K562 (cell line): ENCODE data around the gene HEXIM2. TPM values are rescaled to one million over a fixed set of nuclear protein-coding genes. Genes with fewer than 3 reads are reported as not detected.

Experiments used
- AFF1 ChIP-seq, 2 experiments: fragments of 450-650 bp; IDR thresholded peaks; 2 replicates each; pipeline ENCODE4 v1.6.1; 2018; ENCODE audit warnings: mild to moderate bottlenecking in 2 of 2, low read depth in 1 of 2; ENCODE audit not compliant: partially characterized antibody in 2 of 2
- ATF7 ChIP-seq: fragments of 450-650 bp; IDR thresholded peaks from 2 replicates; pipeline ENCODE4 v1.7.1; 2014; ENCODE audit warnings: mild to moderate bottlenecking, moderate library complexity
- ETS2 ChIP-seq: IDR thresholded peaks from 2 replicates; pipeline ENCODE4 v1.6.1; 2016; ENCODE audit warnings: borderline replicate concordance, missing genetic modification characterization, mild to moderate bottlenecking, moderate library complexity, missing compliant biosample characterization; ENCODE audit not compliant: poor library complexity, severe bottlenecking
- NBN ChIP-seq: fragments of 450-650 bp; IDR thresholded peaks from 2 replicates; pipeline ENCODE4 v1.6.1; 2016; ENCODE audit warnings: low read depth, mild to moderate bottlenecking
- NCOR1 ChIP-seq: fragments of 450-650 bp; IDR thresholded peaks from 2 replicates; pipeline ENCODE4 v1.6.1; 2016; ENCODE audit warnings: mild to moderate bottlenecking, moderate library complexity
- NR2C1 ChIP-seq, 2 experiments: fragments of 450-650 bp; IDR thresholded peaks; 2 replicates each; pipeline ENCODE4 v1.6.1; 2017; ENCODE audit warnings: mild to moderate bottlenecking in 2 of 2, antibody characterized with exemption in 1 of 2, inconsistent platforms in 1 of 2, missing compliant biosample characterization in 1 of 2, missing genetic modification characterization in 1 of 2
- ZNF589 ChIP-seq: fragments of 200-800 bp; sonication (Bioruptor generic); IDR thresholded peaks from 2 replicates; pipeline ENCODE4 v1.6.1; 2016; ENCODE audit warnings: low read depth, missing genetic modification characterization, missing compliant biosample characterization
- polyA plus RNA-seq, 8 experiments: library from polyadenylated mRNA; depleted of rRNA in 4 of 8; stranded (reverse) in 5 of 8; unstranded in 3 of 8; fragments of >200 nt; fragmentation: Nextera tagmentation in 2 of 8; fragmentation: Illumina TruSeq in 1 of 8; extraction: Ambion mirVana in 2 of 8; extraction: Trizol in 1 of 8; gene quantifications; 2 replicates each; pipeline versions ENCODE4 v1.2.1 to v1.2.3, GENCODE V29; 2011 to 2014; ENCODE audit warnings: inconsistent platforms in 1 of 8, missing spikeins in 1 of 8
- total RNA-seq, 7 experiments: library from RNA; depleted of rRNA in 6 of 7; stranded (reverse); fragments of >200 nt in 6 of 7; fragmentation: Illumina TruSeq in 2 of 7; extraction: Trizol in 2 of 7; gene quantifications; 2 replicates each; pipeline versions ENCODE4 v1.2.1 to v1.2.3, GENCODE V29; 2011 to 2021; ENCODE audit warnings: low replicate concordance in 1 of 7
- TF ChIP-seq, protein P1 (sequence below): fragments of 200-600 bp; sonication (generic); IDR thresholded peaks from one replicate; pipeline ENCODE4 v1.6.1; 2012; ENCODE audit warnings: mild to moderate bottlenecking, low read depth, low read length, inconsistent platforms
- TF ChIP-seq, protein P2 (sequence below): fragments of 200-800 bp; sonication (Bioruptor generic); IDR thresholded peaks from 2 replicates; pipeline ENCODE4 v1.6.1; 2017; ENCODE audit warnings: missing genetic modification characterization, missing compliant biosample characterization

The HEXIM2 gene
- total and polyA plus RNA-seq, 9 of the 15 experiments (the other 6 are each of a cell fraction or from before 2014, with no cell fraction given) = 0.69 to 3.4 (median 1.1) TPM; not detected in 2

DNA sequence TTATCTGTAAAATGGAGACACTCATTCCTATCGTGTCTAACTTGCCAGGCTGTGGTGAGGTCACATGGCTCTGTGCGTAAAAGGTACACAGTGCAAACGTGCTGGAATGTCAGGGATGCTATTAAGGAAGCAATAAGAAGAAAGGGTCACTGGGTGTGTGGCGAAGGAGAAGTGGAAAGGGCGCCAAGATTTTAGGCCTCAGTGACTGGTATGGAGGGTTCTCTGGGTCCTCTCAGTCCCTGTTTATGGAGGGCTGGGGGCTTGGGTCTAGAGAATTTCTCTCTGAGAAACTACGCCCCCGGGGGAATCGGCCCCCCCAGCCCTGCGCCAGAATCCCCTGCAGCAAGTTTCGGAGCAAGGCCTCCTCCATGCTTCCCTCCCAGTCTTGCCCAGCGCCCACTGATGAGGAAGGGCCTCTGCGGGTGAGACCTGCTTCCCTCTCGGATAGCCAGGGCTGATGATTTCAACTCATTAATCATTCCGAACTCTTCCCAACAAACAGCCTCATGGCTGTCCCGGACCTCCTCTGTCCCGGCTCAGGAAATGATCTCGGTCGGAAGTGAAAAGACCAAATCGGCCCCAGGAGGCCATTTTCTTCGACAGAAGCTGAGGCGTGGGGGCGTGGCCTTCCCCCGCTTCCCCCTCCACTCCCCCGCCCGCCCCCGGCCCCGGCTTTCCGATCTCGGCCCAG is 14.6 kb upstream of the HEXIM2 start (continued):
- peak; percentile 81 for TF ChIP-seq NBN
- no peak for TF ChIP-seq ETS2 (tag)
- peak; percentile 33; the same call in 1 of the 2 replicates for TF ChIP-seq NCOR1
- TF ChIP-seq NR2C1 (IDR thresholded peaks at IDR 0.05) = no peak; the same call in 1 of the 2 replicates
- TF ChIP-seq NR2C1 (tag; IDR thresholded peaks at IDR 0.05) = peak; percentile 50
- TF ChIP-seq, protein P1, sequence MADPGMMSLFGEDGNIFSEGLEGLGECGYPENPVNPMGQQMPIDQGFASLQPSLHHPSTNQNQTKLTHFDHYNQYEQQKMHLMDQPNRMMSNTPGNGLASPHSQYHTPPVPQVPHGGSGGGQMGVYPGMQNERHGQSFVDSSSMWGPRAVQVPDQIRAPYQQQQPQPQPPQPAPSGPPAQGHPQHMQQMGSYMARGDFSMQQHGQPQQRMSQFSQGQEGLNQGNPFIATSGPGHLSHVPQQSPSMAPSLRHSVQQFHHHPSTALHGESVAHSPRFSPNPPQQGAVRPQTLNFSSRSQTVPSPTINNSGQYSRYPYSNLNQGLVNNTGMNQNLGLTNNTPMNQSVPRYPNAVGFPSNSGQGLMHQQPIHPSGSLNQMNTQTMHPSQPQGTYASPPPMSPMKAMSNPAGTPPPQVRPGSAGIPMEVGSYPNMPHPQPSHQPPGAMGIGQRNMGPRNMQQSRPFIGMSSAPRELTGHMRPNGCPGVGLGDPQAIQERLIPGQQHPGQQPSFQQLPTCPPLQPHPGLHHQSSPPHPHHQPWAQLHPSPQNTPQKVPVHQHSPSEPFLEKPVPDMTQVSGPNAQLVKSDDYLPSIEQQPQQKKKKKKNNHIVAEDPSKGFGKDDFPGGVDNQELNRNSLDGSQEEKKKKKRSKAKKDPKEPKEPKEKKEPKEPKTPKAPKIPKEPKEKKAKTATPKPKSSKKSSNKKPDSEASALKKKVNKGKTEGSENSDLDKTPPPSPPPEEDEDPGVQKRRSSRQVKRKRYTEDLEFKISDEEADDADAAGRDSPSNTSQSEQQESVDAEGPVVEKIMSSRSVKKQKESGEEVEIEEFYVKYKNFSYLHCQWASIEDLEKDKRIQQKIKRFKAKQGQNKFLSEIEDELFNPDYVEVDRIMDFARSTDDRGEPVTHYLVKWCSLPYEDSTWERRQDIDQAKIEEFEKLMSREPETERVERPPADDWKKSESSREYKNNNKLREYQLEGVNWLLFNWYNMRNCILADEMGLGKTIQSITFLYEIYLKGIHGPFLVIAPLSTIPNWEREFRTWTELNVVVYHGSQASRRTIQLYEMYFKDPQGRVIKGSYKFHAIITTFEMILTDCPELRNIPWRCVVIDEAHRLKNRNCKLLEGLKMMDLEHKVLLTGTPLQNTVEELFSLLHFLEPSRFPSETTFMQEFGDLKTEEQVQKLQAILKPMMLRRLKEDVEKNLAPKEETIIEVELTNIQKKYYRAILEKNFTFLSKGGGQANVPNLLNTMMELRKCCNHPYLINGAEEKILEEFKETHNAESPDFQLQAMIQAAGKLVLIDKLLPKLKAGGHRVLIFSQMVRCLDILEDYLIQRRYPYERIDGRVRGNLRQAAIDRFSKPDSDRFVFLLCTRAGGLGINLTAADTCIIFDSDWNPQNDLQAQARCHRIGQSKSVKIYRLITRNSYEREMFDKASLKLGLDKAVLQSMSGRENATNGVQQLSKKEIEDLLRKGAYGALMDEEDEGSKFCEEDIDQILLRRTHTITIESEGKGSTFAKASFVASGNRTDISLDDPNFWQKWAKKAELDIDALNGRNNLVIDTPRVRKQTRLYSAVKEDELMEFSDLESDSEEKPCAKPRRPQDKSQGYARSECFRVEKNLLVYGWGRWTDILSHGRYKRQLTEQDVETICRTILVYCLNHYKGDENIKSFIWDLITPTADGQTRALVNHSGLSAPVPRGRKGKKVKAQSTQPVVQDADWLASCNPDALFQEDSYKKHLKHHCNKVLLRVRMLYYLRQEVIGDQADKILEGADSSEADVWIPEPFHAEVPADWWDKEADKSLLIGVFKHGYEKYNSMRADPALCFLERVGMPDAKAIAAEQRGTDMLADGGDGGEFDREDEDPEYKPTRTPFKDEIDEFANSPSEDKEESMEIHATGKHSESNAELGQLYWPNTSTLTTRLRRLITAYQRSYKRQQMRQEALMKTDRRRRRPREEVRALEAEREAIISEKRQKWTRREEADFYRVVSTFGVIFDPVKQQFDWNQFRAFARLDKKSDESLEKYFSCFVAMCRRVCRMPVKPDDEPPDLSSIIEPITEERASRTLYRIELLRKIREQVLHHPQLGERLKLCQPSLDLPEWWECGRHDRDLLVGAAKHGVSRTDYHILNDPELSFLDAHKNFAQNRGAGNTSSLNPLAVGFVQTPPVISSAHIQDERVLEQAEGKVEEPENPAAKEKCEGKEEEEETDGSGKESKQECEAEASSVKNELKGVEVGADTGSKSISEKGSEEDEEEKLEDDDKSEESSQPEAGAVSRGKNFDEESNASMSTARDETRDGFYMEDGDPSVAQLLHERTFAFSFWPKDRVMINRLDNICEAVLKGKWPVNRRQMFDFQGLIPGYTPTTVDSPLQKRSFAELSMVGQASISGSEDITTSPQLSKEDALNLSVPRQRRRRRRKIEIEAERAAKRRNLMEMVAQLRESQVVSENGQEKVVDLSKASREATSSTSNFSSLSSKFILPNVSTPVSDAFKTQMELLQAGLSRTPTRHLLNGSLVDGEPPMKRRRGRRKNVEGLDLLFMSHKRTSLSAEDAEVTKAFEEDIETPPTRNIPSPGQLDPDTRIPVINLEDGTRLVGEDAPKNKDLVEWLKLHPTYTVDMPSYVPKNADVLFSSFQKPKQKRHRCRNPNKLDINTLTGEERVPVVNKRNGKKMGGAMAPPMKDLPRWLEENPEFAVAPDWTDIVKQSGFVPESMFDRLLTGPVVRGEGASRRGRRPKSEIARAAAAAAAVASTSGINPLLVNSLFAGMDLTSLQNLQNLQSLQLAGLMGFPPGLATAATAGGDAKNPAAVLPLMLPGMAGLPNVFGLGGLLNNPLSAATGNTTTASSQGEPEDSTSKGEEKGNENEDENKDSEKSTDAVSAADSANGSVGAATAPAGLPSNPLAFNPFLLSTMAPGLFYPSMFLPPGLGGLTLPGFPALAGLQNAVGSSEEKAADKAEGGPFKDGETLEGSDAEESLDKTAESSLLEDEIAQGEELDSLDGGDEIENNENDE = no peak
- TF ChIP-seq, protein P2, sequence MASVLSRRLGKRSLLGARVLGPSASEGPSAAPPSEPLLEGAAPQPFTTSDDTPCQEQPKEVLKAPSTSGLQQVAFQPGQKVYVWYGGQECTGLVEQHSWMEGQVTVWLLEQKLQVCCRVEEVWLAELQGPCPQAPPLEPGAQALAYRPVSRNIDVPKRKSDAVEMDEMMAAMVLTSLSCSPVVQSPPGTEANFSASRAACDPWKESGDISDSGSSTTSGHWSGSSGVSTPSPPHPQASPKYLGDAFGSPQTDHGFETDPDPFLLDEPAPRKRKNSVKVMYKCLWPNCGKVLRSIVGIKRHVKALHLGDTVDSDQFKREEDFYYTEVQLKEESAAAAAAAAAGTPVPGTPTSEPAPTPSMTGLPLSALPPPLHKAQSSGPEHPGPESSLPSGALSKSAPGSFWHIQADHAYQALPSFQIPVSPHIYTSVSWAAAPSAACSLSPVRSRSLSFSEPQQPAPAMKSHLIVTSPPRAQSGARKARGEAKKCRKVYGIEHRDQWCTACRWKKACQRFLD (CRISPR knock-in tag) = peak; percentile 96
- peak; percentile 56; the same call in 1 of the 2 replicates for TF ChIP-seq ATF7
- peak in 1 of 2 experiments; percentile 54 for TF ChIP-seq AFF1 (IDR thresholded peaks at IDR 0.05; ENCODE audit: low read depth in 1 of 2, partially characterized antibody in 2 of 2)
- TF ChIP-seq ZNF589 (CRISPR knock-in tag) = 0 out of 2 replicates have a peak, but pooled peaks have one; percentile 40
